Peyer's patch (tissue), 4 donors: ENCODE measurements around the gene PRR5L. TPM values are rescaled to one million over a fixed set of nuclear protein-coding genes. Genes with fewer than 3 reads are reported as not detected.

Experiments used
- DNase-seq, 3 donors: peaks; one replicate each; pipeline ENCODE4 v3.0.0-alpha.2; 2017 to 2019
- H3K27ac ChIP-seq, 4 donors: fragments of 200-600 bp; sonication (generic); one replicate each; pipeline ENCODE4 v1.5.1; 2016 to 2019
- H3K27me3 ChIP-seq, 2 donors: fragments of 200-600 bp; sonication (generic); one replicate each; pipeline ENCODE4 v1.5.1; 2019
- H3K36me3 ChIP-seq, 3 donors: fragments of 200-600 bp; sonication (generic); one replicate each; pipeline ENCODE4 v1.5.1; 2016 to 2019
- H3K4me1 ChIP-seq, 4 donors: fragments of 200-600 bp; sonication (generic); one replicate each; pipeline ENCODE4 v1.5.1; 2016 to 2019
- H3K4me3 ChIP-seq, 4 donors: fragments of 200-600 bp; sonication (generic); 1 replicate in 3 of 4; 2 replicates in 1 of 4; pipeline ENCODE4 v1.5.1; 2016 to 2019; ENCODE audit warnings: mild to moderate bottlenecking in 1 of 4
- H3K9me3 ChIP-seq, 4 donors: fragments of 200-600 bp; sonication (generic); one replicate each; pipeline ENCODE4 v1.5.1; 2016 to 2019; ENCODE audit warnings: mild to moderate bottlenecking in 1 of 4
- POLR2A ChIP-seq, 2 donors: fragments of 450-650 bp; IDR thresholded peaks; one replicate each; pipeline ENCODE4 v1.5.1; 2017; ENCODE audit warnings: antibody characterized with exemption in 2 of 2, mild to moderate bottlenecking in 2 of 2, moderate library complexity in 2 of 2
- total RNA-seq, 4 donors: library from RNA; depleted of rRNA; stranded (reverse); fragments of >200 nt; gene quantifications; one replicate each; pipeline ENCODE4 v1.1.0, GENCODE V29; 2016
- TF ChIP-seq, protein P1 (sequence below), 6 experiments: fragments of 450-650 bp in 4 of 6; fragments of 200-600 bp in 2 of 6; sonication (generic) in 1 of 6; IDR thresholded peaks; one replicate each; pipeline ENCODE4 v1.5.1; 2017 to 2019; ENCODE audit warnings: antibody characterized with exemption in 6 of 6, mild to moderate bottlenecking in 3 of 6, moderate library complexity in 1 of 6

Gene PRR5L
- total RNA-seq, 4 donors from 2014 or later, result 74.3 to 100 (median 89.9) TPM

- Histone ChIP-seq H3K4me1 (no peaks in the 10 kb centered on the region), H3K27me3 (no peaks in the 10 kb centered on the region), H3K9me3 (no peaks in the 10 kb centered on the region), H3K36me3 (no peaks in the 10 kb centered on the region), H3K4me3 (no peak overlapping the region), H3K27ac (no peak overlapping the region)
- no peak for TF ChIP-seq POLR2A (IDR thresholded peaks at IDR 0.05)
- TF ChIP-seq, protein P1, sequence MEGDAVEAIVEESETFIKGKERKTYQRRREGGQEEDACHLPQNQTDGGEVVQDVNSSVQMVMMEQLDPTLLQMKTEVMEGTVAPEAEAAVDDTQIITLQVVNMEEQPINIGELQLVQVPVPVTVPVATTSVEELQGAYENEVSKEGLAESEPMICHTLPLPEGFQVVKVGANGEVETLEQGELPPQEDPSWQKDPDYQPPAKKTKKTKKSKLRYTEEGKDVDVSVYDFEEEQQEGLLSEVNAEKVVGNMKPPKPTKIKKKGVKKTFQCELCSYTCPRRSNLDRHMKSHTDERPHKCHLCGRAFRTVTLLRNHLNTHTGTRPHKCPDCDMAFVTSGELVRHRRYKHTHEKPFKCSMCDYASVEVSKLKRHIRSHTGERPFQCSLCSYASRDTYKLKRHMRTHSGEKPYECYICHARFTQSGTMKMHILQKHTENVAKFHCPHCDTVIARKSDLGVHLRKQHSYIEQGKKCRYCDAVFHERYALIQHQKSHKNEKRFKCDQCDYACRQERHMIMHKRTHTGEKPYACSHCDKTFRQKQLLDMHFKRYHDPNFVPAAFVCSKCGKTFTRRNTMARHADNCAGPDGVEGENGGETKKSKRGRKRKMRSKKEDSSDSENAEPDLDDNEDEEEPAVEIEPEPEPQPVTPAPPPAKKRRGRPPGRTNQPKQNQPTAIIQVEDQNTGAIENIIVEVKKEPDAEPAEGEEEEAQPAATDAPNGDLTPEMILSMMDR (IDR thresholded peaks at IDR 0.05), result peak; percentile 51 to 74 (median 71)
- DNase-seq, result peak; percentile 30 to 68 (median 65)
These were observed 30.1 kb upstream of the PRR5L start for GRCh38 chr11:36265793-36266628.

DNA sequence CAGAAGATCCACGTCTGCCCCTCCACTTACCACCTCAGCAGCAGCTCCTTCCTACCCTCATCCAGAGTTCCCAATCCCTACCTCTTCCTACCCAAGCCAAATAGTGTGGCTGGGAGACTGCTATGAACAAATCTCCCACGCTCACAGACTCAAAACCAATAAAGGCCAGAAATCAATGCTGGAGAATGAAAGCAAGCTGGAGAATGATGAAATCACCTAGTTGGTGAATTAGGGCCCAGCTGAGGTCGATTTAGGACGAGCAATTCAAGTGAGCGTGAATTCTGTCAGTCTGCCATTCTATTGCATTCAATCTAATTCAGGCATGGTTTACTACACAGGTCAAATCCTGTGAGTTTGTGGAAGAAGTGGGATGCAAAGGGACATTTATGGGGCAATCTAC lies 29.3 kb upstream of the PRR5L start:
- TF ChIP-seq, protein P1 (IDR thresholded peaks at IDR 0.05), result no peak
- TF ChIP-seq POLR2A (IDR thresholded peaks at IDR 0.05), result no peak
- Histone ChIP-seq H3K4me1 (no peaks in the 10 kb centered on the region), H3K4me3 (no peak overlapping the region), H3K27ac (no peak overlapping the region), H3K36me3 (peaks cover 0 to 4% (median 0%) of the 10 kb centered on the region in 3 donors), H3K9me3 (no peaks in the 10 kb centered on the region), H3K27me3 (no peaks in the 10 kb centered on the region)
- DNase-seq, result no peak

DNA sequence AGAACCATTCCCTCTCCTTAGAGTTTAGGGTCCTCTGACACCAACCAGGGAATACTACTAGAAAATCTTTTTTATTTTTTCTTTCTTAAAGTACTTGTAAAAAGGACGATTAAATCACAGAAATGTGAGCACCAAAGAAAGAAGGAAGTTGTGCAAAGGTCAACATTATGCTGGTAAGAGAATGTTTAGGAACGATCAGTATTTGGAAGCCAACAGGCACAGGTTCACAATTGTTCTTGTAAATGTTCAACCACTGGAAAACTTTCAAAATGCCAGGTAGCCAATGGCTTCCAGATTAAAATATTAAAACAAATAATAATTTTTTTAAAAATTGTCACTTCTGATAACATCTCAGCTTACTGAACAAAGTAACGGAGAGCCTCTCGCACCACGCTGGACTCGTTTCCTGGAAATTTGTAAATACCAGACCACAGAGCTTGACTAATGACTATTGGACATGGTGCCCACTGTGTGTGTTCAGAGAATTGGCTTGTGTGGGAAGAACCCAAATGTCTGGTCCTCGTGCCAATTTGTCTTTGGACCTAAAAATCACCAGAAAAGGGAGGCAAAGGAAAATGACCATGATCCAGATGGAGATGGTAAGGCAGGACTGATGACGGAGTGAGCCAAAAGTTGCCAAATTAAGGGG lies 27.6 kb upstream of the PRR5L start:
- Histone ChIP-seq H3K27ac (no peak overlapping the region), H3K4me3 (no peak overlapping the region), H3K27me3 (no peaks in the 10 kb centered on the region), H3K36me3 (peaks cover 0 to 21% (median 0%) of the 10 kb centered on the region in 3 donors), H3K4me1 (no peaks in the 10 kb centered on the region), H3K9me3 (peaks cover 0 to 2% (median 0%) of the 10 kb centered on the region in 4 donors)
- TF ChIP-seq POLR2A (IDR thresholded peaks at IDR 0.05), result no peak
- TF ChIP-seq, protein P1 (IDR thresholded peaks at IDR 0.05), result no peak
- DNase-seq, result no peak

DNA sequence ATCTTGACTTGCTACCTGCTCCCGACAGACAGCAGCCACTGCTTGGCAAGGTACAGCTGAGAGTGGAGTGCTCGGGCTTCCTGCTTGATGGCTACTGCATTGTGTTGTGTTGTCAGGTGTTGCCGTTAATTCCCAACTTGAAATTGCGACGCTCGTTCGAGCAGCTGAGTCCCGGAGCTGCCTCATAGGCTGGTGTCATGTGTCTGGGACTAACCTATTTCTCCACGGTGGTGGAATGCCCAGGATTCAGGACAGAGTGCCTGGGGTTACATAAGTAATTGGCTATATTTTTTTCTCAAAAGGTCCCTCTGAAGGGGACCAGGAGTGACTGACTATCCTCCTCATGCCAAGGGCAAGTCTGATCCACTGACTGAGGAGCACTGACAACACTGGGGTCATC lies 25.4 kb upstream of the PRR5L start:
- peaks cover 0 to 4% (median 0%) of the 10 kb centered on the region in 4 donors for H3K9me3 ChIP-seq
- H3K4me3 ChIP-seq, result no peak overlapping the region
- no peaks in the 10 kb centered on the region for H3K4me1 ChIP-seq
- no peak overlapping the region for H3K27ac ChIP-seq
- DNase-seq, result no peak
- peaks cover 0 to 42% (median 0%) of the 10 kb centered on the region in 3 donors for H3K36me3 ChIP-seq
- TF ChIP-seq, protein P1 (IDR thresholded peaks at IDR 0.05), result no peak
- TF ChIP-seq POLR2A (IDR thresholded peaks at IDR 0.05), result no peak
- H3K27me3 ChIP-seq, result no peaks in the 10 kb centered on the region

DNA sequence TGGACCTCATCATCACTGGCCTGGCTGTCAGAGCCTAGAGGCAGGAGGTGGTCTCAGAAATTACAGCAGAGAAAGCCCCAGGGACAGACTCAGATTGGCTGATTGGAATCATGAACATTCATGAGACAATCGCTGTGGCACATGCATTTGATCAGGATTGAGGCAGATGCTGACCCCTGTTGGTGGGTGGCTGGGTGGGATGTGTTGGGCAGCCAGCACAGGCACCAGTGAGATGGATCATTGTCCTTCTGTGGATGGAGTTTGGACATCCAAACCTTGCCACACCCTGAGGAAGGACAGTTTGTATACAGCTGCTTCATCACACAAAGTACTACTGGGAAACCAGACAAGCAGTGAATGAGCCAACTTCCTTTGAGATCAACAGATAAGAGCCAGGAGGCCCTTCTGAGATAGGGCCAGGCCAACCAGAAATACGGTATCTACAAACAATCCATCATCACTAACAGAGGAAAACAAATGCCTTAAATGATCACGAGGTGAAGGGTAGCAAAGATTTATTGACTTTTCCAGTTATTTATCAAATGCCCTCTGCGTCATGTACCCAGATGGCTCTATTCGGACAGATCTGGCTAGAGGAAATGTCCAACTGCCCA lies 24.2 kb upstream of the PRR5L start:
- TF ChIP-seq, protein P1 (IDR thresholded peaks at IDR 0.05), result no peak
- TF ChIP-seq POLR2A (IDR thresholded peaks at IDR 0.05), result no peak
- Histone ChIP-seq H3K4me3 (no peak overlapping the region), H3K4me1 (no peaks in the 10 kb centered on the region), H3K9me3 (peaks cover 0 to 4% (median 0%) of the 10 kb centered on the region in 4 donors), H3K36me3 (peaks cover 0 to 53% (median 0%) of the 10 kb centered on the region in 3 donors), H3K27me3 (no peaks in the 10 kb centered on the region), H3K27ac (no peak overlapping the region)
- no peak for DNase-seq
